Ovary (tissue), 9 donors: Measurements from ENCODE around the gene MED15. TPM values are rescaled to one million over a fixed set of nuclear protein-coding genes. Genes with fewer than 3 reads are reported as not detected.

Source experiments
- DNase-seq, 5 donors: peaks; one replicate each; pipeline ENCODE4 v3.0.0-alpha.2; 2019 to 2020
- H3K27ac ChIP-seq, 2 donors: fragments of 200-600 bp; one replicate each; pipeline versions ENCODE4 v1.5.1 to v1.8.0; 2019 to 2022
- H3K27me3 ChIP-seq: fragments of 200-600 bp; one replicate; pipeline ENCODE4 v1.8.0; 2022
- H3K36me3 ChIP-seq: fragments of 200-600 bp; sonication (generic); one replicate; pipeline ENCODE4 v1.5.1; 2019
- H3K4me1 ChIP-seq: one replicate; pipeline ENCODE4 v1.8.1; 2013; ENCODE audit warnings: mild to moderate bottlenecking, moderate library complexity; ENCODE audit not compliant: insufficient read depth
- H3K4me3 ChIP-seq: fragments of 200-600 bp; sonication (generic); one replicate; pipeline ENCODE4 v1.5.1; 2017
- H3K9me3 ChIP-seq, 2 donors: fragments of 200-600 bp in 1 of 2; sonication (generic) in 1 of 2; one replicate each; pipeline versions ENCODE4 v1.5.1 to v1.8.1; 2013 to 2019; ENCODE audit warnings: mild to moderate bottlenecking in 1 of 2, moderate library complexity in 1 of 2
- EP300 ChIP-seq: sonication (generic); formaldehyde crosslinking; IDR thresholded peaks from one replicate; pipeline ENCODE4 v1.6.1; 2017; ENCODE audit warnings: antibody characterized with exemption
- POLR2A ChIP-seq: fragments of 450-650 bp; IDR thresholded peaks from one replicate; pipeline ENCODE4 v1.6.1; 2017; ENCODE audit warnings: antibody characterized with exemption, mild to moderate bottlenecking, moderate library complexity
- WGBS, 3 donors: extraction: QIAGEN DNeasy Blood & Tissue Kit in 1 of 3; methylation state at CpG; one replicate each; pipeline versions ENCODE4 v1.1.5 to v1.1.7; 2013 to 2017; 5-methylcytosine and 5-hydroxymethylcytosine counted together
- intact Hi-C, 4 donors: fragments of 100-400 bp; cut with DNase I; formaldehyde crosslinking; loops; one replicate each; pipeline versions ENCODE4 v1.11.0 to v1.15.1; 2022 to 2023
- polyA plus RNA-seq, 2 donors: library from polyadenylated mRNA; stranded (reverse); fragments of 200-250 nt in 1 of 2; fragments of 350-450 nt in 1 of 2; fragmentation: Illumina TruSeq in 1 of 2; extraction: RNeasy Lipid Tissue Mini Kit (QIAGEN cat#74804) in 1 of 2; gene quantifications; one replicate each; pipeline ENCODE4 v1.2.3, GENCODE V29; 2013 to 2014
- total RNA-seq, 7 donors: library from RNA; depleted of rRNA in 2 of 7; stranded (reverse); fragments of >200 nt in 2 of 7; fragmentation: NEBNext Ultra II Directional in 3 of 7; extraction: Animal tissue kit (Norgen Biotek cat#: 25700) in 3 of 7; gene quantifications; one replicate each; pipeline versions ENCODE4 v1.1.0 to v1.2.4, GENCODE V29; 2016 to 2023
- TF ChIP-seq, protein P1 (sequence below), 3 donors: fragments of 450-650 bp in 2 of 3; fragments of 200-600 bp in 1 of 3; IDR thresholded peaks; one replicate each; pipeline versions ENCODE4 v1.5.1 to v1.8.0; 2016 to 2022; ENCODE audit warnings: antibody characterized with exemption in 3 of 3, mild to moderate bottlenecking in 1 of 3
- donor health status: DM: no; HTN: no; CAD: no; lungs with moderate emphysema.
- donor health status: DM: no; HTN: no; CAD: no.
- donor health status: Bipolar disorder and iron deficiency.
- donor health status: DM: yes; HTN: yes; CAD: no.
- donor health status: DM: no; HTN: no; CAD: no.
- donor health status: DM: yes; HTN: yes; CAD: no.

Gene MED15
- total and polyA plus RNA-seq, 9 donors, result 21.9 to 79.3 (median 68.3) TPM

DNA sequence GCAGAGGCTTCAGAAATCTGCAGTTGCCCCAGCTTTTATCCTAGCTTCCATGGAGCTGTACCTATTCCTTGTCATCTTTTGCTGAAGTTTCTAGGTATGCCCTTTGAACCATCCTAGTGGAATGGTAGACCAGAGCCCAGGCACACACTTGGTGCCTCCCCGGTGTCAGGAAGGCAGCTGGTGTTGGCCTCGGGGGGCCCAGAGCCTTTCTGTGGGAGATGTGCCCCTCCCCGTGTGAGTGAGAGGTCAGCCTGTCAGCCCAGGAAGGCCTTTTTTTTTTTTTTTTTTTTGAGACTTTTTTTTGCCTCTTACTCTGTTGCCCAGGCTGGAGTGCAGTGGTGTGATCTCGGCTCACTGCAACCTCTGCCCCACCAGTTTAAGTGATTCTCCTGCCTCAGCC, 58.4 kb downstream of the MED15 start:
- no peak for DNase-seq
- 74 to 84% (median 77%) methylated on average over 4 of the region's 4 CpGs for WGBS, 3 donors
- intact Hi-C loops, result loop anchor here in 1 of 4 donors (10.0 kb wide), 1 partner anchor 51 kb away; no protein-coding TSS in a partner anchor

DNA sequence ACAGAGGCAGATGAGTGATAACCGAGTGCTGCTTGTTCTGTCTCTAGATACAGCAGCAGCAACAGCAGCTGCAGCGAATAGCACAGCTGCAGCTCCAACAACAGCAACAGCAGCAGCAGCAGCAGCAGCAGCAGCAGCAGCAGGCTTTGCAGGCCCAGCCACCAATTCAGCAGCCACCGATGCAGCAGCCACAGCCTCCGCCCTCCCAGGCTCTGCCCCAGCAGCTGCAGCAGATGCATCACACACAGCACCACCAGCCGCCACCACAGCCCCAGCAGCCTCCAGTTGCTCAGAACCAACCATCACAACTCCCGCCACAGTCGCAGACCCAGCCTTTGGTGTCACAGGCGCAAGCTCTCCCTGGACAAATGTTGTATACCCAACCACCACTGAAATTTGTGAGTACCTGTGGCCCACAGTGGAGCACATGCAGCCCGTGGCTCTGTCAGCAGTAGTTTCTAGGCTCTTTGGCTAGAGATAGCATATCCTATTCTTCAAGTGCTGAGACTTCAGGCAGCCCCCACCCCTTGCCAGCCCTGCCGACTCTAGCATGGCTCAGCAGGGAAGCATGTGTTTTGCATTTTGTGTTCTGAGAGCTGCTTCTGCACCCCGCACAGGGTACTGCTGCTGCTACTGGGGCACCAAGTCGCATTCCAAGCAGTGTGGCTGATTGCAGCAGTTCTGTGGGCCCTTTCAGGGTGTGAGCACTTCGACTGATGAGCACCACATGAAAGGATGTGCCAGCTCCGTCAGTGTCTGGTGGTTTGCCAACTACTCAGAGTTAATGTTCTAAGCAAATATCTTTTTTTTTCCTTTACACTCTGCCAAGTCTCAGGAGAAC, 59.2 kb downstream of the MED15 start:
- no peaks in the 10 kb centered on the region for H3K27me3 ChIP-seq
- H3K4me3 ChIP-seq, result no peak overlapping the region
- no peak overlapping the region for H3K27ac ChIP-seq
- no peaks in the 10 kb centered on the region for H3K9me3 ChIP-seq
- intact Hi-C loops, result loop anchor here in 1 of 4 donors (10.0 kb wide), 1 partner anchor 52 kb away; no protein-coding TSS in a partner anchor
- H3K4me1 ChIP-seq, result peaks cover 14% of the 10 kb centered on the region
- DNase-seq, result peak; percentile 46 to 74 (median 68)
- no peaks in the 10 kb centered on the region for H3K36me3 ChIP-seq
- WGBS, 3 donors, result 63 to 67% (median 65%) methylated on average over 14 of the region's 14 CpGs
- TF ChIP-seq, protein P1, sequence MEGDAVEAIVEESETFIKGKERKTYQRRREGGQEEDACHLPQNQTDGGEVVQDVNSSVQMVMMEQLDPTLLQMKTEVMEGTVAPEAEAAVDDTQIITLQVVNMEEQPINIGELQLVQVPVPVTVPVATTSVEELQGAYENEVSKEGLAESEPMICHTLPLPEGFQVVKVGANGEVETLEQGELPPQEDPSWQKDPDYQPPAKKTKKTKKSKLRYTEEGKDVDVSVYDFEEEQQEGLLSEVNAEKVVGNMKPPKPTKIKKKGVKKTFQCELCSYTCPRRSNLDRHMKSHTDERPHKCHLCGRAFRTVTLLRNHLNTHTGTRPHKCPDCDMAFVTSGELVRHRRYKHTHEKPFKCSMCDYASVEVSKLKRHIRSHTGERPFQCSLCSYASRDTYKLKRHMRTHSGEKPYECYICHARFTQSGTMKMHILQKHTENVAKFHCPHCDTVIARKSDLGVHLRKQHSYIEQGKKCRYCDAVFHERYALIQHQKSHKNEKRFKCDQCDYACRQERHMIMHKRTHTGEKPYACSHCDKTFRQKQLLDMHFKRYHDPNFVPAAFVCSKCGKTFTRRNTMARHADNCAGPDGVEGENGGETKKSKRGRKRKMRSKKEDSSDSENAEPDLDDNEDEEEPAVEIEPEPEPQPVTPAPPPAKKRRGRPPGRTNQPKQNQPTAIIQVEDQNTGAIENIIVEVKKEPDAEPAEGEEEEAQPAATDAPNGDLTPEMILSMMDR (IDR thresholded peaks at IDR 0.05), result no peak
- TF ChIP-seq POLR2A, result no peak

More for the DNA sequence above, 58.4 kb downstream of the MED15 start:
- H3K9me3 ChIP-seq, result no peaks in the 10 kb centered on the region
- peaks cover 14% of the 10 kb centered on the region for H3K4me1 ChIP-seq
- H3K36me3 ChIP-seq, result no peaks in the 10 kb centered on the region
- TF ChIP-seq EP300 (no peak), POLR2A (no peak)
- TF ChIP-seq, protein P1 (IDR thresholded peaks at IDR 0.05), result no peak
- H3K27ac ChIP-seq, result no peak overlapping the region
- no peaks in the 10 kb centered on the region for H3K27me3 ChIP-seq
- no peak overlapping the region for H3K4me3 ChIP-seq

DNA sequence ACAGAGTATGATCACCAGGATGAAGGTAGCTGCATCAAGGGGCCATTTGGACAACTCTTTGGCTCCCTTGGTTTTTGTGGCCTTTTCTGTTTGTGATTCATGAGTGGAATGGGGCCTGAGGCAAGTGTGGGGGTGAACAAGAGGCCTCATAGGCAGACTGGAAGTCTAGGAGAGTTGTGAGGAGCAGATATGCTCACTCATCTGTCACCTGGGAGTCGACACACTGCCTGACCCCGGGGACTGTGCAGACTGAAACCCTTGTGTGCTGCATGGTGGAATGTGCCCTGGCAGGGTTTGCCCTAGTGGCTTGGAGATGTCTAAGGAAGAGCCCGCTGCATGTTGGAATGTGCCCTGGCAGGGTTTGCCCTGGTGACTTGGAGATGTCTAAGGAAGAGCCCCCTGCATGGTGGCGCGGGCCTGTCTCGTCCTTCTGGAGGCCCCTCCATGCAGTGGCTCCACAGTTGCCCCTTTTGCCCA, 60.0 kb downstream of the MED15 start:
- Histone ChIP-seq H3K4me3 (no peak overlapping the region), H3K4me1 (peaks cover 14% of the 10 kb centered on the region), H3K27me3 (no peaks in the 10 kb centered on the region), H3K36me3 (no peaks in the 10 kb centered on the region), H3K27ac (no peak overlapping the region), H3K9me3 (no peaks in the 10 kb centered on the region)
- WGBS, 3 donors, result 71 to 84% (median 74%) methylated on average over 6 of the region's 6 CpGs
- intact Hi-C loops, result loop anchor here in 1 of 4 donors (10.0 kb wide), 1 partner anchor 53 kb away; no protein-coding TSS in a partner anchor
- no peak for DNase-seq
- TF ChIP-seq POLR2A, result no peak
- TF ChIP-seq, protein P1 (IDR thresholded peaks at IDR 0.05), result no peak
- no peak for TF ChIP-seq EP300

DNA sequence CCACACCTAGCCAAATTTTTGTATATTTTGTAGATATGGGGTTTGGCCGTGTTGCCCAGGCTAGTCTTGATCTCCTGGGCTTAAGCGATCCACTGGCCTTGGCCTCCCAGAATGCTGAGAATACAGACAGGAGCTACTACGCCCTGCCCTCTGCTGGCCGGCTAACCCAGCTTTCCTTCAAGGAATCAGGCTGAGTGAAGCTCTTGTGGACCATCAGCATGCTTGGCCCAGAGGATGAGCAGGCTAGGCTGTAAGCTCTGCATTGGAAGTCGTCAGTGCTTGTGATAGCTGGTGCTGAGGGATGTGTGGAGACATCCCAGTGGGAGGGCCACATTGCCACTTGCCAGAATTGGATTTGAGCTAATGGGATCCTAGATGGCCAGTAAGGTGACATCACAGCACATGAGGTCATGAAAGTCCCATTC, 60.6 kb downstream of the MED15 start:
- no peaks in the 10 kb centered on the region for H3K36me3 ChIP-seq
- no peaks in the 10 kb centered on the region for H3K9me3 ChIP-seq
- no peak overlapping the region for H3K27ac ChIP-seq
- DNase-seq, result no peak
- intact Hi-C loops, result loop anchor here in 1 of 4 donors (10.0 kb wide), 1 partner anchor 53 kb away; no protein-coding TSS in a partner anchor
- H3K4me3 ChIP-seq, result no peak overlapping the region
- WGBS, 3 donors, result 31 to 46% (median 38%) methylated on average over 5 of the region's 5 CpGs
- peaks cover 14% of the 10 kb centered on the region for H3K4me1 ChIP-seq
- no peaks in the 10 kb centered on the region for H3K27me3 ChIP-seq
- TF ChIP-seq, protein P1 (IDR thresholded peaks at IDR 0.05), result peak in 1 of 3 donors; percentile 12
- TF ChIP-seq EP300, result no peak
